ENCODE results near the gene CBX7.

GRCh38 chr22:39152024-39152510 lies 413 bp downstream of the CBX7 start:
- TF ChIP-seq CTCF (IDR thresholded peaks at IDR 0.05) (no peak), POLR2A (IDR thresholded peaks at IDR 0.05) (no peak)

All from esophagus squamous epithelium (tissue), 4 donors.